Measurements from ENCODE around the gene SELENOK.

SELENOK gene

GRCh38 chr3:53842436-53843194, 49.0 kb downstream of the SELENOK start:
- no peak for DNase-seq (ENCODE audit: low spot score)

GRCh38 chr3:53841296-53841695, 50.4 kb downstream of the SELENOK start:
- DNase-seq (ENCODE audit: low spot score), result no peak

- no peak for DNase-seq (ENCODE audit: low spot score)
Measured at GRCh38 chr3:53837331-53837730, 54.3 kb downstream of the SELENOK start.

- no peak for DNase-seq (ENCODE audit: low spot score)
Measured at GRCh38 chr3:53836084-53836872, 55.4 kb downstream of the SELENOK start.

- no peak for DNase-seq (ENCODE audit: low spot score)
Measured at GRCh38 chr3:53835257-53835656, 56.4 kb downstream of the SELENOK start.

- DNase-seq (ENCODE audit: low spot score), result no peak
Measured at GRCh38 chr3:53834429-53835095, 57.1 kb downstream of the SELENOK start.
